Right atrium auricular region (tissue), 2 donors: ENCODE results near the gene CCDC32. TPM values are rescaled to one million over a fixed set of nuclear protein-coding genes. Genes with fewer than 3 reads are reported as not detected.
"Not testable (repeated sequence)": the region's sequence is repeated elsewhere in the genome, so short reads cannot be mapped to it uniquely, and the experiment has no call there.

Experiments
- DNase-seq: peaks from one replicate; pipeline ENCODE4 v3.0.0-alpha.2; 2019; ENCODE audit warnings: low spot score
- H3K27ac ChIP-seq, 2 donors: fragments of 200-600 bp; sonication (generic); 1 replicate in 1 of 2; 2 replicates in 1 of 2; pipeline ENCODE4 v1.5.1; 2016 to 2019
- H3K27me3 ChIP-seq, 2 donors: fragments of 200-600 bp; sonication (generic); one replicate each; pipeline versions ENCODE4 v1.5.1 to v1.6.0; 2017 to 2019
- H3K36me3 ChIP-seq: fragments of 200-600 bp; sonication (generic); one replicate; pipeline ENCODE4 v1.5.1; 2016
- H3K4me1 ChIP-seq, 2 donors: fragments of 200-600 bp; sonication (generic); one replicate each; pipeline versions ENCODE4 v1.5.1 to v1.6.0; 2017 to 2019
- H3K4me3 ChIP-seq, 2 donors: fragments of 200-600 bp; sonication (generic); 1 replicate in 1 of 2; 2 replicates in 1 of 2; pipeline ENCODE4 v1.5.1; 2017 to 2019; ENCODE audit warnings: mild to moderate bottlenecking in 1 of 2, moderate library complexity in 1 of 2
- H3K9me3 ChIP-seq, 2 donors: fragments of 200-600 bp; sonication (generic); one replicate each; pipeline ENCODE4 v1.5.1; 2019
- CTCF ChIP-seq, 2 donors: fragments of 200-600 bp; sonication (generic); IDR thresholded peaks; one replicate each; pipeline ENCODE4 v1.5.1; 2019; ENCODE audit warnings: antibody characterized with exemption in 2 of 2
- total RNA-seq, 2 donors: library from RNA; depleted of rRNA; stranded (reverse); fragments of >200 nt; gene quantifications; one replicate each; pipeline ENCODE4 v1.1.0, GENCODE V29; 2016

The CCDC32 gene
- total RNA-seq, 2 donors from 2014 or later: 18.7 to 30.2 TPM

DNA sequence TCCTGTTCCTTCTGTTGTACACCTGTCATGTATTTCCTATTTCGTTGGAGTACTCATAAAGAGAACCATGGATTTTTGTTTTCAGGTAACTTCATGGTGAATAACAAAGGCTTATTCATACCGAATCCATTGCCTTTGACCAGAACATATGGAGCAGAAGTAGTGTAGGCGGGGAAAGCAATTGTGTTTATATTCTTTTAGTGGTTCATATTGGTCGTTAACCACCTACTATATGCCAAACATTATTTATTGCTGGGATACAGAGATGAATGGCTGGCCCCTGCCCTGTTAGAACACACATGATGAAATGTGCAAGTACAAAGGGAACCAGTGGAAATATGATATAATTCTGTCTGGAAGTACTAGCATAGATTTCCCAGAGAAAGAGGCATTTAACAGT, 14.1 kb upstream of the CCDC32 start:
- Histone ChIP-seq H3K4me1 (no peaks in the 10 kb centered on the region), H3K4me3 (no peak overlapping the region), H3K36me3 (peaks cover 10% of the 10 kb centered on the region), H3K9me3 (no peaks in the 10 kb centered on the region), H3K27me3 (no peaks in the 10 kb centered on the region), H3K27ac (no peak overlapping the region)
- TF ChIP-seq CTCF (IDR thresholded peaks at IDR 0.05): no peak
- no peak for DNase-seq

DNA sequence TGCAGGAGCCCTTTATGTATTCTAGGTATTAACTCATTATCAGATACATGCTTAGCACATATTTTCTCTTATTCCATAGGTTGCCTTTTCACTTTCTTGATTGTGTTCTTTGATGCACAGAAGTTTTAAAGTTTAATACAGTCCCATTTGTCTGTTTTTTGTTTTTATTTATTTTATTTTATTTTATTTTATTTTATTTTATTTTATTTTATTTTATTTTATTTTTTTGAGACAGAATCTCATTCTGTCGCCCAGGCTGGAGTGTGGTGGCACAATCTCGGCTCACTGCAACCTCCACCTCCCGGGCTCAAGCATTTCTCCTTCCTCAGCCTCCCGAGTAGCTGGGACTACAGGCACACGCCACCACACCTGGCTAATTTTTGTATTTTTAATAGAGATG, 12.1 kb upstream of the CCDC32 start:
- not testable (repeated sequence) for H3K9me3 ChIP-seq, H3K27me3 ChIP-seq

DNA sequence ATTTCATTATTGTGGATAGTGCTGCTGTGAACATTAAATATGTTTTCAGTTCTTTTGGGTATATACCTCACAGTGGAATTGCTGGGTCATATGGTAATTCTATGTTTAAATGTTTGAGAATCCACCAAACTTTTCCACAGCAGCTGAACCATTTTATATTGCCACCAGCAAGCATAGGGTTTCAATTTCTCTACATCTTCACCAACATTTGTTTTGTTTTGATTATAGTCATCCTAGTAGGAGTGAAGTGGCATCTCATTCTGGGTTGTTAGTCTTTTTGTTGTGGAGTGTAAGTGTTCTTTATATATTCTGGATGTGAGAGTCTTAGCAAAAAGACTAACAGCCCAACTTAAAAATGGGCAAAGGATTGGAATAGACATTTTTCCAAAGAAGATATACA, 10.3 kb upstream of the CCDC32 start:
- Histone ChIP-seq H3K4me3 (no peak overlapping the region), H3K9me3 (no peaks in the 10 kb centered on the region), H3K27me3 (no peaks in the 10 kb centered on the region), H3K27ac (no peak overlapping the region), H3K4me1 (peaks cover 0 to 6% of the 10 kb centered on the region in 2 donors), H3K36me3 (peaks cover 25% of the 10 kb centered on the region)
- no peak for TF ChIP-seq CTCF (IDR thresholded peaks at IDR 0.05)
- DNase-seq: no peak

More for the DNA sequence above, 12.1 kb upstream of the CCDC32 start:
- not testable (repeated sequence) for DNase-seq, H3K4me1 ChIP-seq, H3K27ac ChIP-seq, H3K4me3 ChIP-seq
- peaks cover 19% of the 10 kb centered on the region for H3K36me3 ChIP-seq

DNA sequence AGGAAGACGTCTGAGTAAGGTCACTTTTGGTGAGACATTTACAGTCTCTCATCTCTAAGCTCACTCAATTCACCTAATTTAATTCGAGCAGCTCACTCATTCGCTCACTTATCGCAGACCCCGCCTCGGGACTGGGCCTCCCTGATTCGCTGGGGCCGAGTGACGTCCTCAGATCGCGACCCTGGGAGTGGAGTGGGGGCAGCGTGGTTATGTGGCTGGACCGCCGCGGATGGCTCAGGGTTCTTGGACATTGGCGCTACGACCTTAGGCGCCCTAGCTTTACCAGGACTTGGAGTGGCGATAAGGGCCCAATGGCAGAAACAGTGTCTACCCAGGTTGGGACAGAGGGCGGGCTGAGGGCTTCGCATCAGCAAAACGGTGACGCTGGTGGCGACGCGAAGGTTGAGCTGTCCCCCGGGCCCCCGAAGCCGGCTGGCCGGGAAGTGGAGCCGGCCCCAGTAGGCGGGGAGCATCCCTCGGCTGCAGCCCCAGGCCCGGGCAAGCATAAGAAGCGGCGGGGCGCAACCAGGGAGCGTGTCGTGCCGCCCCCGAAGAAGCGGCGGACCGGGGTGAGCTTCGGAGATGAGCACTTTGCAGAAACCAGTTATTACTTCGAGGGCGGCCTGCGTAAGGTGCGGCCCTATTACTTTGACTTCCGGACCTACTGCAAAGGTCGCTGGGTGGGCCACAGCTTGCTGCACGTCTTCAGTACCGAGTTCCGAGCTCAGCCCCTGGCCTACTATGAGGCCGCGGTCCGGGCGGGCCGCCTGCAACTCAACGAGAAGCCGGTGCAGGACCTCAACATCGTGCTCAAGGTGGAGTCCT, 4.5 kb upstream of the CCDC32 start, which contains the start of gene RPUSD2:
TSS of gene RPUSD2 (plus strand) at position 171 of the 825 bp plus-strand sequence. CDS start at position 210, 39 bp downstream.
- peaks cover 0 to 22% of the 10 kb centered on the region in 2 donors for H3K4me1 ChIP-seq
- no peaks in the 10 kb centered on the region for H3K9me3 ChIP-seq
- peaks cover 20% of the 10 kb centered on the region for H3K36me3 ChIP-seq
- no peak for TF ChIP-seq CTCF (IDR thresholded peaks at IDR 0.05)
- H3K27ac ChIP-seq: peak within 1 kb of the TSS; percentile 83 to 85
- peak within 1 kb of the TSS; percentile 95 for H3K4me3 ChIP-seq
- peak; percentile 96 for DNase-seq
- no peaks in the 10 kb centered on the region for H3K27me3 ChIP-seq

- no peaks in the 10 kb centered on the region for H3K9me3 ChIP-seq
- no peak for TF ChIP-seq CTCF (IDR thresholded peaks at IDR 0.05)
- H3K27me3 ChIP-seq: no peaks in the 10 kb centered on the region
- H3K4me3 ChIP-seq: no peak overlapping the region
- no peak overlapping the region for H3K27ac ChIP-seq
- peaks cover 8% of the 10 kb centered on the region for H3K36me3 ChIP-seq
- DNase-seq: no peak
- H3K4me1 ChIP-seq: peaks cover 0 to 40% of the 10 kb centered on the region in 2 donors
These were observed 2.3 kb upstream of the CCDC32 start for GRCh38 chr15:40567111-40567510.

DNA sequence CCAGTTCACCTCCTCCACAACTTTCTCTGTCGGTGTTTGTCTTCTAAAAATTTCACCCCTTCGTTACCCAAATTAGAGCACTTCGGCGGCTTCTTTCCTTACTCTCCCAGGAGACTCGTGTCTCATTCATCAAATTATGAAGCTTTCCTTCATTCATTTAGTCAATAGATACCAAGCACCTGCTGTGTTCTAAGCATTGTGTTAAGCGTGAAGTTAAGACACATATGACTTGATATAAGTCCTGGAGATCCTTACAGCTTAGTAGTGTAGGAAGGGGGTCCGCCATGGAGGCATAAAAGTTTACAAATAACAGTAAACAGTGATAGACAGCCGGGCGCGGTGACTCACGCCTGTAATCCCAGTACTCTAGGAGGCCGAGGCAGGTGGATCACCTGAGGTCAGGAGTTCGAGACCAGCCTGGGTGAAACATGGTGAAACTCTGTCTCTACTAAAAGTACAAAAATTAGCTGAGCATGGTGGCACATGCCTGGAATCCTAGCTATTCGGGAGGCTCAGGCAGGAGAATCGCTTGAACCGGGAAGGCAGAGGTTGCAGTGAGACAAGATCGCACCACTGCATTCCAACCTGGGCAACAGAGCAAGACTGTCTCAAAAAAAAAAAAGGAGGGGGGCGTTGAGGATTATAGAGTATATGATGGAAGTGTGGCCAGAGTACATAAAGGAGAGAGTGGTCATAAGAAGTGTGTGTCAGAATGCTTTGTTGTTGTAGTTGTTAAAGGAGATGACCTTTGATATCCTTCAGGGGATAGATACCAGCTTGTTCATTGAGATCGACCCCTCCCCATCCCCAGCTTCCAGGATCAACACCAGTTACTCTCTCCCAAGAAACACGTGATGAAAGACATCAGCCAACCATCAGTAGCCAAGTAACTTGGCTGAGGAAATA, 744 bp upstream of the CCDC32 start:
- Histone ChIP-seq H3K4me1 (peaks cover 0 to 45% of the 10 kb centered on the region in 2 donors), H3K9me3 (no peaks in the 10 kb centered on the region), H3K36me3 (peaks cover 4% of the 10 kb centered on the region), H3K4me3 (peak overlapping the region; percentile 24 to 64), H3K27me3 (no peaks in the 10 kb centered on the region), H3K27ac (peak overlapping the region; percentile 89 to 96)
- TF ChIP-seq CTCF (IDR thresholded peaks at IDR 0.05): no peak
- DNase-seq: no peak
